ENCODE data around the gene PIK3C3. TPM values are rescaled to one million over a fixed set of nuclear protein-coding genes. Genes with fewer than 3 reads are reported as not detected.

PIK3C3 gene
- polyA plus RNA-seq, 1 donor from 2014 or later = 42.9 TPM

DNA sequence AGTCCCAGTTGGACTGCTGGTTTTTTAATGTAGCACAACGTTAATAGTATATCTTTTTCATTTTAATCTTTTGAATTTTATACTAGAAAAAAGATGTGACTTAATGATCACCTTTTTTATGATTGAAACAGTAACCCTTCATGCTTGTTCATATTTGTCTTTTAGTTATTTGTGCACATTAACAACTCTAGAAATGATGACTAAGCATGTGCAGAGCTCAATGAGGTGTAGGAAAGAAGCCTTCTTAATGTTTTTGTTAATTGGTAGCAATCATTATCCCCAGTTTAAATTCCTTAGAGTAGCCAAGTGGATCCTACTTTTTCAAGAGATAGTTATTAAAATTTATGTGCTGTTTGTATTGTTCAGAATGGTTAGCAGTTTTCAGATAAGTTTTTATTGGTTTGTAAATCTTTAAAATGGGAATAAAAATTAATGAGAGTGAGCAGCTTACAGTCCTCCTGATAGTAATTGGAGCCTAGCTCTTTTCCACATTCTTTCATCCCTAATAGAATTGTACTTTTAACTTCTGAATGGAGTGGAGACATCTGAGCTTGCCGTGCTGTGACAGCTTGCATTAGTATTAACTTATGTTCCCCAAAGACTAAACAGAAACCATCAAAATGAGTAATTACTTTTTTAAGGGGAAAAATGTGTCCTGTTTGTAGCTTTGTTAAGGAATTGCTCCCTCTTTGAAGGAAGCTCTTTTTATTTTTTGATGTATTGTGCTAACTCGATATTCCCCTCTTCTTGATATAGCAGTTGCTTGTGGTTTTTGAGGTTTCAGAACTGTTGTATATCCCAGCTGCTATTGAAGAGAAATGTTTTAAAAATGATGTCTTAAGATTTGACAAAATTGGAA, 17.3 kb downstream of the PIK3C3 start:
- H4K20me1 ChIP-seq (ENCODE audit: insufficient read depth) = no peaks in the 10 kb centered on the region
- no peak overlapping the region for H3K9ac ChIP-seq (ENCODE audit: low read length)
- no peaks in the 10 kb centered on the region for H3K9me2 ChIP-seq (ENCODE audit: insufficient read depth, low read length)
- H3F3A ChIP-seq (ENCODE audit: insufficient read depth, low read length, poor library complexity, severe bottlenecking) = no peaks in the 10 kb centered on the region
- H3K9me3 ChIP-seq (ENCODE audit: low read length) = no peaks in the 10 kb centered on the region
- H3K27ac ChIP-seq (ENCODE audit: low read length) = no peak overlapping the region
- H3K36me3 ChIP-seq (ENCODE audit: insufficient read depth, low read length) = peaks cover 10% of the 10 kb centered on the region
- no peaks in the 10 kb centered on the region for H3K27me3 ChIP-seq (ENCODE audit: insufficient read depth, low read depth, low read length)
- H2AFZ ChIP-seq (ENCODE audit: low read depth, low read length) = no peak overlapping the region
- H3K4me3 ChIP-seq (ENCODE audit: low read length) = no peak overlapping the region
- TF ChIP-seq EP300 (conservative IDR thresholded peaks at IDR 0.05; ENCODE audit: poor library complexity, severe bottlenecking) (no peak), MXI1 (conservative IDR thresholded peaks at IDR 0.05; ENCODE audit: poor library complexity, severe bottlenecking) (no peak), TAF1 (IDR thresholded peaks at IDR 0.05; ENCODE audit: low read depth) (no peak)
- TF ChIP-seq, protein P1, sequence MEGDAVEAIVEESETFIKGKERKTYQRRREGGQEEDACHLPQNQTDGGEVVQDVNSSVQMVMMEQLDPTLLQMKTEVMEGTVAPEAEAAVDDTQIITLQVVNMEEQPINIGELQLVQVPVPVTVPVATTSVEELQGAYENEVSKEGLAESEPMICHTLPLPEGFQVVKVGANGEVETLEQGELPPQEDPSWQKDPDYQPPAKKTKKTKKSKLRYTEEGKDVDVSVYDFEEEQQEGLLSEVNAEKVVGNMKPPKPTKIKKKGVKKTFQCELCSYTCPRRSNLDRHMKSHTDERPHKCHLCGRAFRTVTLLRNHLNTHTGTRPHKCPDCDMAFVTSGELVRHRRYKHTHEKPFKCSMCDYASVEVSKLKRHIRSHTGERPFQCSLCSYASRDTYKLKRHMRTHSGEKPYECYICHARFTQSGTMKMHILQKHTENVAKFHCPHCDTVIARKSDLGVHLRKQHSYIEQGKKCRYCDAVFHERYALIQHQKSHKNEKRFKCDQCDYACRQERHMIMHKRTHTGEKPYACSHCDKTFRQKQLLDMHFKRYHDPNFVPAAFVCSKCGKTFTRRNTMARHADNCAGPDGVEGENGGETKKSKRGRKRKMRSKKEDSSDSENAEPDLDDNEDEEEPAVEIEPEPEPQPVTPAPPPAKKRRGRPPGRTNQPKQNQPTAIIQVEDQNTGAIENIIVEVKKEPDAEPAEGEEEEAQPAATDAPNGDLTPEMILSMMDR (IDR thresholded peaks at IDR 0.05; ENCODE audit: poor library complexity, severe bottlenecking) = no peak
- TF ChIP-seq, protein P2, sequence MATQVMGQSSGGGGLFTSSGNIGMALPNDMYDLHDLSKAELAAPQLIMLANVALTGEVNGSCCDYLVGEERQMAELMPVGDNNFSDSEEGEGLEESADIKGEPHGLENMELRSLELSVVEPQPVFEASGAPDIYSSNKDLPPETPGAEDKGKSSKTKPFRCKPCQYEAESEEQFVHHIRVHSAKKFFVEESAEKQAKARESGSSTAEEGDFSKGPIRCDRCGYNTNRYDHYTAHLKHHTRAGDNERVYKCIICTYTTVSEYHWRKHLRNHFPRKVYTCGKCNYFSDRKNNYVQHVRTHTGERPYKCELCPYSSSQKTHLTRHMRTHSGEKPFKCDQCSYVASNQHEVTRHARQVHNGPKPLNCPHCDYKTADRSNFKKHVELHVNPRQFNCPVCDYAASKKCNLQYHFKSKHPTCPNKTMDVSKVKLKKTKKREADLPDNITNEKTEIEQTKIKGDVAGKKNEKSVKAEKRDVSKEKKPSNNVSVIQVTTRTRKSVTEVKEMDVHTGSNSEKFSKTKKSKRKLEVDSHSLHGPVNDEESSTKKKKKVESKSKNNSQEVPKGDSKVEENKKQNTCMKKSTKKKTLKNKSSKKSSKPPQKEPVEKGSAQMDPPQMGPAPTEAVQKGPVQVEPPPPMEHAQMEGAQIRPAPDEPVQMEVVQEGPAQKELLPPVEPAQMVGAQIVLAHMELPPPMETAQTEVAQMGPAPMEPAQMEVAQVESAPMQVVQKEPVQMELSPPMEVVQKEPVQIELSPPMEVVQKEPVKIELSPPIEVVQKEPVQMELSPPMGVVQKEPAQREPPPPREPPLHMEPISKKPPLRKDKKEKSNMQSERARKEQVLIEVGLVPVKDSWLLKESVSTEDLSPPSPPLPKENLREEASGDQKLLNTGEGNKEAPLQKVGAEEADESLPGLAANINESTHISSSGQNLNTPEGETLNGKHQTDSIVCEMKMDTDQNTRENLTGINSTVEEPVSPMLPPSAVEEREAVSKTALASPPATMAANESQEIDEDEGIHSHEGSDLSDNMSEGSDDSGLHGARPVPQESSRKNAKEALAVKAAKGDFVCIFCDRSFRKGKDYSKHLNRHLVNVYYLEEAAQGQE (IDR thresholded peaks at IDR 0.05; ENCODE audit: borderline replicate concordance) = no peak
- no peak overlapping the region for H3K4me2 ChIP-seq (ENCODE audit: low read length)
- no peaks in the 10 kb centered on the region for H3K79me2 ChIP-seq (replicated peaks; ENCODE audit: insufficient read depth, low read length)

DNA sequence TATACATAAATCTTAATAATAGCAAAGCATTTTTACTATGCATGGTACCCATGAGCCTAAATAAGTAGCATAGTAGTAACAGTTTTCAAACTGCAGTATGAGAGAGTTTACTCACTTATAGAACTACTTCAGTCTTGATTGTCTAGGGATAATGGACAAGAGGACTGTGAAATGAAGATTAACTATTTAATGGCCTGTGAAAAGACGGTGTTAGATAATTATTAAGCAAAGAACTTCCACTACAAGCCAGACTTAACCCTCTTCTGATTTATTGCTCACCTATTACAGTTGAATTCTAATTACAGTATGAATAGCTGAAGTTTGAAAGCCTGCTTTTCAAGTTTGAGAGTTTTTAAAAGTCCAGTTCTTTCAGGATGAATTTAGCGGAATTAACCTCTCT, 18.9 kb downstream of the PIK3C3 start:
- Histone ChIP-seq H4K20me1 (ENCODE audit: insufficient read depth) (no peaks in the 10 kb centered on the region), H3K27me3 (ENCODE audit: insufficient read depth, low read depth, low read length) (no peaks in the 10 kb centered on the region), H3K27ac (ENCODE audit: low read length) (no peak overlapping the region), H3K9me2 (ENCODE audit: insufficient read depth, low read length) (no peaks in the 10 kb centered on the region), H3K4me3 (ENCODE audit: low read length) (no peak overlapping the region), H2AFZ (ENCODE audit: low read depth, low read length) (no peak overlapping the region), H3K36me3 (ENCODE audit: insufficient read depth, low read length) (peaks cover 9% of the 10 kb centered on the region), H3K9ac (ENCODE audit: low read length) (no peak overlapping the region), H3K79me2 (replicated peaks; ENCODE audit: insufficient read depth, low read length) (no peaks in the 10 kb centered on the region), H3K9me3 (ENCODE audit: low read length) (no peaks in the 10 kb centered on the region), H3F3A (ENCODE audit: insufficient read depth, low read length, poor library complexity, severe bottlenecking) (no peaks in the 10 kb centered on the region), H3K4me2 (ENCODE audit: low read length) (no peak overlapping the region)
- TF ChIP-seq RAD21 (conservative IDR thresholded peaks at IDR 0.05) (no peak), POLR2AphosphoS5 (IDR thresholded peaks at IDR 0.05) (no peak), SMC3 (conservative IDR thresholded peaks at IDR 0.05; ENCODE audit: poor library complexity) (no peak), EZH2 (IDR thresholded peaks at IDR 0.05; ENCODE audit: borderline replicate concordance, insufficient read depth, low read length, poor library complexity, severe bottlenecking) (no peak), MXI1 (conservative IDR thresholded peaks at IDR 0.05; ENCODE audit: poor library complexity, severe bottlenecking) (no peak), TAF1 (IDR thresholded peaks at IDR 0.05; ENCODE audit: low read depth) (no peak), EP300 (conservative IDR thresholded peaks at IDR 0.05; ENCODE audit: poor library complexity, severe bottlenecking) (no peak)
- TF ChIP-seq, protein P2 (IDR thresholded peaks at IDR 0.05; ENCODE audit: borderline replicate concordance) = no peak
- TF ChIP-seq, protein P1 (IDR thresholded peaks at IDR 0.05; ENCODE audit: poor library complexity, severe bottlenecking) = no peak

Measured in neural cell (in vitro differentiated cells).